Tongue (tissue), 2 donors: ENCODE data around the gene FHL2. TPM values are rescaled to one million over a fixed set of nuclear protein-coding genes. Genes with fewer than 3 reads are reported as not detected.

Source experiments
- DNase-seq: peaks from one replicate; pipeline ENCODE4 v3.0.0-alpha.2; 2015
- total RNA-seq: library from RNA; depleted of rRNA; stranded (reverse); fragments of >200 nt; gene quantifications from one replicate; pipeline ENCODE4 v1.2.3, GENCODE V29; 2014

FHL2 gene
- total RNA-seq, 1 donor from 2014 or later, result 193 TPM

DNA sequence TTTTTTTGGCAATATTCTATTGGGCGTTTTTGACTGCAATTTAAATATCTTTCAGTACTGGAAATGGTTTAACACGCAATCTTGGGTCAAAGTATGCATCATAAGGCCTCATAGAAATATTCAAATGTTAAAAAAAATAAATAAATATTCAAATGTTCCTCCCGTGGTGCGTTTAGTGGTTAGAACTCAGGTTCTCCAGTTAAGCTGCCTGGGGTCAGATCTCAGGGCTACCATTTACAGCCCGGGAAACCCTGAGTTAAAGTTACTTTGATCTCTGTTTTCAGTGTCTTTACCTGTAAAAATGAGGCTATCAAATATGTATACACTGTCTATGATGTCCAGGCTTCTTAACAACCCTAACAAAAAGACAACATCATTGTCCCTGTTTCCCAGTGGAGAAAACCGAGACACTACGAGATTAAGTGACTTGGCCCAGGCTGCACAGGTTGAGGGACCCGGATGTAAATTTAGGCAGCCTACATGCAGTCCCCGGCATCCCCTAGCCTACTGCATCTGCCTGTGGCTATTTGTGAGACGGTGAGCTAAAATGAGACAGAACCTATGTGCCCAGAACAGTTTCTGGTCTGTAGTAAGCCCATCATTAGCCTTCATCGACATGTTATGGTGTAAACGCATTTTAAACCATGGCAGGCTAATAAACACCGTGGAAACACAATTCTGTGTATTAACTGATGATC is 1.7 kb downstream of the FHL2 start:
- DNase-seq, result peak; percentile 55

DNA sequence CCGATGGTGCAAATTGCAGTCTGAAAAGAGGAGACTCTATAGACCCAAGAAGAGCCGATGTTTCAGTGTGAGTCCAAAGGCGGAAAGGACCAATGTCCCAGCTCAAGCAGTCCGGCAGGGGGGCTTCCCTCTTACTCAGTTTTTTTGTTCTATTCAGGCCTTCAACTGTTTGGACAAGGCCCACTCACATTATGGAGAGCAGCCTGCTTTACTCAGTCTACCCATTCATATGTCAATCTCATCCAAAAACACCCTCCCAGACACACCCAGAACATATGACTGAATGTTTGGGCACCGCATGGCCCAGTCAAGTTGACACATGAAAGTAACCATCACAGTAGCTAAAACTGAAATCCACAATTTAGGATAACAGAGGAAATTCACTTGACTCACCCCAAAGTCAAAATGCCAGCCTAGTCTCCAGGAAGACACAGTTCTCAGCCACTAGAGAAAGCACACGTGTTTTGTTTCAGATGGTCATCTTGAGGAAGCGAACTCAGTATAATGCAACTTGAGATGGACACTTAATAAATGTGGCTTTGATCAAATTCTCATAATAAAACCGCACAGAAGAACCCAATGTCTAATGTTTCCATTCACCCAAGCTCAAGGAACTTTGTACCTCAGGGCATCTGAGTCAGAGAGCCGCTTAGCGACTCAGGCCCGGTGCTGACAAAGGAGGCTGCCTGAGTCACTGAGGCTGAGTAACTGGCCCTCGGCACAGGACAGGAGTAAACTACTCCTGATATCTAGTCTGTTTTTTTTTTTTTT is 2.4 kb downstream of the FHL2 start:
- no peak for DNase-seq

DNA sequence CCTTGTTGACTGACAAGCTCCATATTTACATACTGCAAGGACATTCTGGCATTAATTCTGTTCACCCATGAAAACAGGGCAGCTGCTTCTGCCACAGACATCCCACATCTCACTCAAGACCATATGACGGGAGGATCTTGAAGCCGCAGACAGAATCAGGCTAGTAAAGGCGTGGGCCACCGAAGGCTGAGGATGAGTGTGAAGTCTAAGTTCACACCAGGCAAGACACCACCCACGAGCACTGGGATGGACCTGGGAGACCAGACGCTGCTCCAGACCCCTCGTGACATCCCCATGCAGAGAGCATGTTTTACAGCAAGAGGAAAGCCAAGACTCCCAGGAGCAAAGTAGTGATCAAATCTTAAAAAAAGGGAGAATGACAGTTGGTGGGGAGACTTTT is 3.2 kb downstream of the FHL2 start:
- DNase-seq, result no peak

DNA sequence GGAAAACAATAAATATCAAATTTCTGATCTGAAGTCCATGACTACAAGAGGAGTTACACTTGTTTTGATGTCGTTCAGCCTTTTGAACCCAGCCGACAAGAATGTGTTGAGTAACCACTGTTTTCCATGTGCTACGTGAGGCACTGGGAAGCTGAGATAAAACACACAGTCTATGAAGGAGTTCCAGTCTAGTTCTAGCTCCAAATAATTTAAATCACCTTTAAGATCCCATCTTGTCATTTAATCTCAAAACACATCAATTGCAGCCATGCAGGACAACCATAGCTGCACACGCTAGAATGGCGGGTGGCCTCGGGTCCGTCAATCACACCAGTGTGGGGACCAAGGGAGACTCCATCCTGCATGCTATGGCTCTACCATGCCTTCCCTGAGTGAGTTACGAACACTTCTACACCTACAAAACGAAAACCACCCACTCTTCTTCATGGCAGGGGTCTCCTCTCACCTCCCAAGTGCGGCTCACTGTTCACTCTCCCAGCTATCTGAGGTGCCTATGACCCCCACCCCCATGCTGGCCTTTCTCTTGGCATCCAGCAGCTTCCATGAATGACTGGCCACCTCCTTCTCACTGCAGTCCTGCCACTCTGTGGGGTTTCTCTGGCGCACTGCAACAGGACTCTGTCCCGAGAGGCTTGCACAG is 3.8 kb downstream of the FHL2 start:
- DNase-seq, result no peak

DNA sequence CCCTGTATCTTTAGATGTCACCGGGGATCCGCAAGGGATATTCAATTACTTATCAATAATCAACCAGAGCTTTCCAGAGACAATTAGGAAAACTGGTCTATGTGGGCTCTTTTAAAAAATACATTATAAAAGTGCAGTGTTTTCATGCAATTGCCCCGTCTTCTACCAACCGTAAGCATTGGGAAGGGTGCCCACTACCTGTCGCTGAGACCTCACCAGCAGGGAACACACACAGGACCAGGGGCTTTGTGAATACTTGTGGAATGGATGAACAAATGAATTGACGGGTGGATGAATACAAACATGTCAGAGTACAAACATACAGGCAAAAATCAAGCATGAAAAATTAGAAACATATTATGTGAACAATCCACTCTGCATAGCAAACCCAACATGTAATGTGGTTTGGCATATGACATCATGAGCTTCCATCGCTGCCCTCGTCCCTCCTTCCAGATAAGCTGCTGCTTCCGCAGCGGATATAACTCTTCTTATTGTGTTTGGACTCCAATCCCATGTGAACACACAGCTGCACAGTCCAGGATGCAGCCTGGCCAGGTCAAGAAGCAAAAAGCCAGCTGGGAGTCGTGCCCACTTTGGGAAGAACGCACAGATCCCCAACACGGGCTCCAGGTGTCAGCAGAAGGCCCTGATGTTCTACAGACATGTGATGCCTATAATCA is 5.3 kb downstream of the FHL2 start:
- DNase-seq, result peak; percentile 74

DNA sequence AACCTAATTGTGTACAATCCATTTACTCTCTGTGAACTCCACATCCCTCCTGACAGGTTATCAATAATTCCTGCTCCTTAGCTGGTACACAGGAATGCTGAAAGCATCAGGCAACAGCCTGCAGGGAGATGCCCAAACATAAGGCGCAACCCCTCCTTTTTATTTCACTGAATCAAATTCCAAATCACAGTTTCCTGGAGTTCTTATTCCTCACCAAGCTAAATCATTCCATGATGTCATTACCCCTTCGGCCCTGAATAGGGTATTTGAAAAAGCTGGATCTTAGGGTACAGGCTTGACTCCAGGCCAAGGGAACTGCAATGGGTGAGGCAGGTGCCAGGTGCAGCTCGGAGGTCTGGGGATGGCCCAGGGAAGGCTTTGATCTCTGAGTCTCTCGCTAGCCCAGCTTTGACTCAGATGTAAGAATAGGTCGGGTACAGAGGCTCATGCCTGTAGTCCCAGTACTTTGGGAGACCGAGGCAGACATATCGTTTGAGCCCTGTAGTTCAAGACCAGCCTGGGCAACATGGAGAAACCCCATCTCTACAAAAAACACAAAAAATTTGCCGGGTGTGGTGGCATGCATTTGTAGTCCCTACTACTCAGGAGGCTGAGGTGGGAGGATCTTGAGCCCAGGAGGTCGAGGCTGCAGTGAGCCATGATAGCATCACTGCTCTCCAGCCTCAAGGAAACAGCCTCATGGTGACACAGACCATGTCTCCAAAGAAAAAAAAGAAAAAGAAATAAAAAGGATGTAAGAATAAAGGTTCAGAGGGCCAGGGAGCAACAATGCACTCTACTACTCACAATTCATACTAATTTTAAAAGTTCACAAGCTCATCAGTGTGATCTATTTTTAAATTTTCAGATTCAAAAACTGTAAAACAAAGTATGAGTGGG is 6.8 kb downstream of the FHL2 start:
- no peak for DNase-seq

DNA sequence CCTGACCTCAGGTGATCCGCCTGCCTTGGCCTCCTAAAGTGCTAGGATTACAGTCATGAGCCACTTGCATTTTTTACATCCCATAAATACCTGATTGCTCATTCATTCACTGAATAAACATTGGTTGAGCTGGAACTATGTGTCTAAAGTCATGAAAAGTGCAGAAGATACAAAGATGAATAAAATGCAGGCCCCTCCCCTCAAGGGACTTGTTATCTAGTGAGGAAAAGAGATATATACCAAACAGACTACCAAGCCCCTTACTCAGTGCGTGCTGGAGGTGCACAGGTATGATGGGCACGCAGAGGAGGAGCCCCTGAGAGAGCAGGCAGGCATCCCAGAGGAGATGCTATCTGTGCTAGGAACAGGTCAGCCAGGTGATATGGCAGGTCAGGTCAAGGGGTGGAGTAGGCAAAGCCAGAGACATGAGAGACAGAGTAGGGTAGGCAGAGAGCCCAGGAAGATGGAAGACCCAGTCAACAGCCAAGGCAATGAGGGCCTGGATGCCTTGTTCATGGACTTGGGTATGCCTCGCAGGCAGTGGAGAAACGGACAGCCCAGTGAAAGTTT is 7.7 kb downstream of the FHL2 start:
- no peak for DNase-seq

DNA sequence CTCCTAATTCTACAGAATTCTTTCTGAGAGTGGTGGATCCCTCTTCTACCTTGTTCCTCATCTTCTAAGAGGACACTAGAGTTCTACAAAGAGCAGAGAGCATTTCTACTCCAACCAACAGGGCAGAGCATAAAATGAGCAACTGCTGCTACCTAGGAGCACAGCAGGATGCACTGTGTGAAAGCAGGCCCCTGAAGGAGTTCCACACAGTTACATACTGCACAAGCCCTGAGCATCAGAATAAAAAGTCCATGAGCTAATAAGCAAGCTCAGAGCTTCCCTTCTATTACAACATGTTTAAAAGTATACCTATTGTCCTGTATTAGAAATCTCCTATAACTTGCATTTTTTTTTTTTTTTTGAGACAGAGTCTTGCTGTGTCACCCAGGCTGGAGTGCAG is 8.4 kb downstream of the FHL2 start:
- DNase-seq, result no peak

DNA sequence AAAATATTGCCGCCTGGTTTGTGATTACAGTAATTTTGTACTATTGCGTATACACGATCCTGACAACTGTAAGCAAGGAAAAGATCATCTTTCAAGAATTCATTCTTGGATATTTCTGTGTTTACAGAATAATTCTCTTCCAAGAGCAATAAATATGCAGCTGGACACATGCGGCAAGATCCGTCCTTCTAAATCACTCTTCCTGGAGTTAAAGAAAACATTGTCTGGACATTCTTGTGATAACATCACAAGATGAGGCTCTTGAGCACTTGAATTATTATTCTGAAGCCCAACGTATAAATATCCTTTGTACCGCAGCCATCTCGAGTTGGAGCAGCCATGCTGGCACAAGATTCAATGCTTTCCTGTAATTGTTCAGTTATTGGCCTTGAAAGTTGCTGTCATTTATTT is 9.9 kb downstream of the FHL2 start:
- DNase-seq, result peak; percentile 79

DNA sequence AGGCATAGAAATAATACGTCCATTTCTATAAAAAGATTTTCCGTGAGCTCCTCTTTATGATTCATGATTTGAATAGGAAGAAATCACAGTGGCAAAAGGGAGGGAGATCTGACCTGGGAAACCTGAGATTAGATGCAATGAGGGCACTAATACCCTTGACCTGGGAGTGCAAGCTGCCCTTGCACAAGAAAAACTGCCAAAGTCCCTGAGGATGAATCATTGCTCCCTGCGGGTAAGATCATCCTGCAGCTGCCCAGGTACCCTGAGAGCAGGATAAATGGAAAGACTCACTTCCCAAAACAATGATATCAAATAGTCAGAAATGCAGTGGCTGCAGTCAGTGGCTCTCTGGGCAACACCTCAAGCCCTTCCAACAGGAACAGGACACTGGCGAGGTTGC is 11.6 kb downstream of the FHL2 start:
- DNase-seq, result no peak

DNA sequence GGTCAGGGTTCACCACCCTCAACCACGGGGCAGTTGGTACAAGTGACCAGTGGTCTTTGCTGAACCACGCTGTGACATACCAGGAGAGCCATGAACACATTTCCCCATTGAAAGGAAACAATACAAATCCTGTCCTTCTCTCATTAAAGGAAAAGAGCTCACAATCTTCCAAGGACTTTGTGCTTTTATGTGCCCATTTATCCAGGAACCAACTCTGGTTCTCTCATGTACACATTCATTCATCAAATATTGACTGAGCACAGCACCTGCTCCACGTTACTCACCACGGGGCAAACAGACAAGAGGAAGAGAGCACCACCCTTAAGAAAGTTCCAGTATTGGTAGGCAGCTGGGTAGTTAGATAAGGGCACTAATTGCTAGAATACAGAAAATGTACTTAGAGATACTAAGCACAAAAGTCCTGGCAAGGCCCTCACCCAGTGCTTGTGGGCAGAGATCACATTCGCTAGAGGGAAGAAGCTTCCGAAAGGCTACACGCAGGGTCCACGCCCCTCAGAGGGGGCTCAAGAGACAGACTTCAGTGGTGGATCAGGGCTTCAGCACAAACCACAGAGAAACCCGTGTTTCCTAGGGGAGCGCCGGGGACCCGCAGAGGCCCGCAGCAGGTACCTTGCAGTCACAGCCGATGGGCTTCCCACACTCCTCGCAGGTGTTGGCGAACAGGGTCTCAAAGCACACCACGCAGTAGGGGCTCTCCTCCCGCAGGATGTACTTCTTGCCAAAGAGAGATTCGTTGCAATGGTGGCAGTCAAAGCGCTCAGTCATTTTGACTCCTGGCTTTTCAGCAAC is 12.9 kb downstream of the FHL2 start:
- no peak for DNase-seq

DNA sequence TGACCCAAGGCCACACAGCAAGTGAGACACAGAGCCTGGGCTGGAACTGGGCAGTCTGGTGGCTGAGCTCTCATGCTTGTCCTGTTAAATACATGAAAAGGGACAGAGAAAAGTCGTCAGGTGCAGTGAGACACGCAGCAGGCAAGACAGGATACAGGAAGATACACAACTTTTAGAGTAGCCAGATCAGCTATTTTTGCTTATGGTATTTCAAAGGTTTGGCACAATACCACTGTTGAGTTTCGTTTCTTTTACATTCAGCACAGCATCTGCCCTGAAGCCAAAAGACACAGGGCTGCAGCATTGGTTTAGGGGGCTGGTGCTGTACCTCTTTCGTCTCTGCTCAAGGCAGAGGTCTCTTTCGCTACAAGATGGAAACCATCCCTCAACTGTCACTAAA is 14.0 kb downstream of the FHL2 start:
- no peak for DNase-seq

DNA sequence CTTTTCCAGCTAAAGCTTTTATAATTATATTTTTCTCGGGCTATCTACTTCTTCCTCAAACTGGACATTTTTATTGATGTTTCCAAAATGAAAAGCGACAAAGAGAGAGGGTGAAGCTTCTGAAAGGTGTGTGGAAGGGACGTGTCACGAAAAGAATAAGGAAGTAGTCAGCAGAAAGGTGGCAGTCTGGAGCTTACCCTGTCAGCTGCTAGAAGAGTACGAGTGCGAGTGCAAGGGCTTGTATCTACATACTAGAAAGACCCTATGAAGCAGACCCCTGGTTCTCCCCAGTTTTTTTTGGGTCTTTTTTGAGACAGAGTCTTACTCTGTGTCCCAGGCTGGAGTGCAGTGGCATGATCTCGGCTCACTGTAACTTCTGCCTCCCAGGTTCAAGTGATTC is 14.6 kb downstream of the FHL2 start:
- DNase-seq, result no peak

DNA sequence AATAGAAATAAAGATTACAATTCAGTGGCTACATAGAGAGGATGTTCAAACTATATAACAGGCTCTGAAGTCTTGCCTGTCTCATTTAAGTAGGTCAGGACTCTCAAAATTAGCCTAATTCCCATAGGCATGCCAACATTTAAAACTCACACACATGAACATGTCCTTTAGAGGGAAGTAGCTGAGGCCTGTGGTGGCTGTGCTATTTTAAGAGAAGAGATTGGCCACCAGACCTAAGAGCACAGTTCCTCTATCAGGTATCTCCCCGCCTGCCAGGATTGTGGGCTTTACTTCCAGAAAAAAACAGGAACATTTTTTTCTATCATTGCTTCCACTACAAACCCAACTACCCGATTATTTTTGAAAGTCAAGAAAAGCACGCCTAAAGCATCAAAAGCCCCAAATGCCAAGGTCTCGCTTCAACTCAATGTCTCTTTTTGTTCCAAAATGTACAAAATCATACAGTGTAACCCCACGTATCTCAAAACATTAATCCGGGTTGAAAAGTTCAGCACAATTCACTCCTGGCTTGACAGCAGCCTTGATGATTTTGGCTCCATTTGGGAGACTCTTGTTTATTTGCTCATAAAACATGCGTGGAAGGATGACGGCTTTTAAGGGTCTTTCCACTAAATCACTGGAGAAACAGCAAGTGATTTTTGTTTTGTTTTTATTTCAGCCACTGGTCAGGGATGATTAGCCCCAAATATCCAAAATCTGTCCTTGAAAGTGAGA is 15.3 kb downstream of the FHL2 start:
- DNase-seq, result no peak

DNA sequence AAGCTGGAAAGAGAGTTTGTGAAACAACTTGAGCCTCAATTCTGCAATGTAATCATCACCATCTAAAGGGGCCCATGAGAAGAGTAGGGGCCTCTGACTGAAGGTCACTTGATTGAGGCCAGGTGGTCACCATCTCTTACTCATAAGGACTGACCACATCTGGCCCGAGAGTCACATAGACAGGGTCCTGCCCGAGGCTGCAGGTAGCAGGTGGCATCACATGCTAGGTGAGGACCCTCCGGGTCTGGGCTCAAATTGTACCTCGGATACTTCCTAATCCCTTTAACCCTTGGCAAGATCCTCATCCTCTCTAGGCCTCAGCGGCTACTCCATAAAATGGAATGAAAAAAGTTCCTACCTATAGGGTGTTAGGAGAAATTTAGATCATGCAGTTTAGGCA is 16.7 kb downstream of the FHL2 start:
- no peak for DNase-seq

DNA sequence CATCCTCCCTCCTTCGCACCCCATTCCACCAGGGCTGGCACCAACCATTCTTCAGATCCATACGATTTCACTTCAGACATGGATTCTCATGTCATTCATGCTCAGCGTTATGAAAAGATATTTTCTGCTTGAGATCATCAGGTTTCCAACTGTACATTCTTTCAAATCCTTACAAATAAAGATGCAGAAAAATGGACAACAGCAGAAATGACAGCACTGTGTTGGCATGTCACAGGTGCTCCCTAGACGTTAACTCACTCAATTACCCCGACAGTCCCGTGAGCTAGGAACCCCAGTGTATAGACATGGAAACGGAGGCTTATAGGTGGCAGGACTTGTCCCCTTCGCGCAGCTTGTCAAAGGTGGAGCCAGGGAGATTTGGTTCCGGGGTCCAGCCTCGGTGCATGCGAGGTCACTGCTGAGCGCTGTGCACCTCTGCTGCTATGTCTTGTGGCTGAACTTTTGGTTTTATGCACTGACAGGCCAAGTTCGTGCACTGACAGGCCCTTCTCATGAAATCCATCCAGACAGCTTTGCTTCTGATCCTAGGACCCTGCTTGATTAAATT is 17.7 kb downstream of the FHL2 start:
- no peak for DNase-seq

DNA sequence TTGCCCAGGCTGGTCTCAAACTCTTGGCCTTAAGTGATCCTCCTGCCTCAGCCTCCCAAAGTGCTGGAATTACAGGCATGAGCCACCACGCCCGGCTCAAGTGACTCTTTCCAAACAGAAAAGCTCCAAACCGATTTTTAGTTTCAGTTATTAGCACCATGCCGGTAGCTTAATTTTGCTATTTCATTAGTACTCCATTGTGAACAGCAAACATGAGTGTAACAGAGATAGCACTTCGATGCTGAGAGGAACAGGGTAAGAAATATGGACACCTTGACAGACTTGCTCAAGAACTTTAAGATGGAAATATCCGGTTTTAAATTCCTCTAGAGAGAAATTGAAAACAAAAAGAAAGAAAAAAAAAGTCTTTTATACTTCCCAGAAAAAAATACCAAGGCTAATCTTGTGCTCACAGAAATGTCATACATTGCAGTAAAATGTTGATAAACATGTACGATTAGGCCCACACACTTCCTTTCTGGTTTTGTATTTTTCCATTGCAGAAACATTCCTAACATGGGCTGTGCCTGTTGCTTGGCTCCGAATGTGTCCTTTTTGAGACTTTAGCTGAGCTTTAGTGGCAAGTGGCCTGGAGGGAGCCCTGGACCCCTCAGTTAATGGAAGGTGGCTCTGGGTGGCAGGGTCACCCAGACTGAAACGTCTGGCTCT is 18.3 kb downstream of the FHL2 start:
- DNase-seq, result no peak

DNA sequence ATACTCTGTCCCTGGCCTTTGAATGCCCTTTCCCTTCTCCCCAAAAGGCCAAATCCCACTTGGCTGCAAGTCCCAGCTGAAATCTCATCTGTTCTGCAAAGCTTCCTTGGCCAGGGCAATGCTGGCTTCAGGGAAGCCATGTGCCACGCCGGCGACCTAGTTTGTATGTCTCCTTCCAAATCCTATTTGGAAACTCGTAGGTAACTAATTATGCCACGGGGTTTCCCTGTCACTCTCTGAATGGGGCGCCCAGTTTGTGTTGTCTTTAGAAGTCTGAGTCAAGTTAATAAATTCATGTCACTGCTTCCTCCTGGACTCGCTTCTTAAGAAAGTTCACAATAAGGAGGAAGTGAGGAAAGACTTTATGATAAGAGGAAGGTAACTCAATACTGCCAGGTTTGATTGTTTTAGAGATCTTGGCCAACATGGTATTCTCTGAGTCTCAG is 19.1 kb downstream of the FHL2 start:
- no peak for DNase-seq

DNA sequence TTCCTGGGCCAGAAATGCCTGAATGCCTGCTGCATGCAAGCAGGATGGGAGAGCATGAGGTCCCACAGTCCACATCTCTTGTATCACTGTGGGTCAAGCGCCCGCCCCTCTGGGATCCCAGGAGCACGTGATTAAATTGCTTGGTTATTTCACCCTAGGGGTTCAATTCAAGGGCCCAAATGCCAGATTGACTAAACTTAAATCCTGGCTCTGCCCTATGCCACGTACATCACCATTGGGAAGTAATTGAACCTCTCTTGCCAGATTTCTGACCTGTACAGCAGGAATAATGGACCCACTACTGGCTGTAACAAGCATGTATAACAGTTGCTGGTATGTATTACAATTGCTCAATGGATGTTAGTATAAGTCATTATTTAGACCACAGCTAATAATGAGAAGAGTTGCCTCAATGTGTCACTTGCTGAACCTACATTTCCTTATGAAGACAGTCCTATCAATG is 19.9 kb downstream of the FHL2 start:
- DNase-seq, result no peak
